Umbilical cord (tissue), 2 donors: Measurements from ENCODE around the gene JAK3. TPM values are rescaled to one million over a fixed set of nuclear protein-coding genes. Genes with fewer than 3 reads are reported as not detected.

Experiments used
- DNase-seq: peaks from one replicate; pipeline ENCODE4 v3.0.0-alpha.2; 2015; ENCODE audit warnings: low spot score
- total RNA-seq: library from RNA; depleted of rRNA; stranded (reverse); fragments of >200 nt; gene quantifications from one replicate; pipeline ENCODE4 v1.2.3, GENCODE V29; 2014; ENCODE audit warnings: low replicate concordance; ENCODE audit not compliant: insufficient read depth

The JAK3 gene
- total RNA-seq, 1 donor from 2014 or later, result 32.7 TPM

DNA sequence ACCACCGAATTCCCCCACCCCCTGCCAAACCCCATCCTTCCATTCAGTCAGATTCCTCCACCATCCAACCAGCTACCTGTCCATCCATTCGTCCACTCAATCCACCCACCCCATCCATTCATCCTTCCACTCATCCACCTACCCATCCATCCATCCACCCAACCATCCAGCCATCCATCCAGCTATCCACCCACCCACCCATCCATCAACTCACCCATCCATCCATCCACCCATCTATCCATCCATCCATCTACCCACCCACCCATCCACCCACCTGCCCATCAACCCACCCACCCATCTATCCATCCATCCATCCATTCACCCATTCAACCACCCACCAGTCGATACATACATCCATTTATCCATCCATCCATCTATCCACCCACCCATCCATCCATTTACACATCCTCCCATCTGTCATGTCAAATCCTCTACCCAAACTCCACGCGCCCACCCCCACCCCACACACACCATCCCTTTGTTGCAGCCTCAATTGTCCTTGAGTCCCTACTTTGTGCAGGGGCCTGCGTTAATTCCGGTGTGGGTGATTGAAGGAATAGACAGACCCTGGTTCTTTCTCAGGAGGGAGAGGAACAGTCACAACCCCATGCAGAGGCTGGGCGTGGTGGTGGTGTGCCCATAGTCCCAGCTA, 18.7 kb upstream of the JAK3 start:
- no peak for DNase-seq

DNA sequence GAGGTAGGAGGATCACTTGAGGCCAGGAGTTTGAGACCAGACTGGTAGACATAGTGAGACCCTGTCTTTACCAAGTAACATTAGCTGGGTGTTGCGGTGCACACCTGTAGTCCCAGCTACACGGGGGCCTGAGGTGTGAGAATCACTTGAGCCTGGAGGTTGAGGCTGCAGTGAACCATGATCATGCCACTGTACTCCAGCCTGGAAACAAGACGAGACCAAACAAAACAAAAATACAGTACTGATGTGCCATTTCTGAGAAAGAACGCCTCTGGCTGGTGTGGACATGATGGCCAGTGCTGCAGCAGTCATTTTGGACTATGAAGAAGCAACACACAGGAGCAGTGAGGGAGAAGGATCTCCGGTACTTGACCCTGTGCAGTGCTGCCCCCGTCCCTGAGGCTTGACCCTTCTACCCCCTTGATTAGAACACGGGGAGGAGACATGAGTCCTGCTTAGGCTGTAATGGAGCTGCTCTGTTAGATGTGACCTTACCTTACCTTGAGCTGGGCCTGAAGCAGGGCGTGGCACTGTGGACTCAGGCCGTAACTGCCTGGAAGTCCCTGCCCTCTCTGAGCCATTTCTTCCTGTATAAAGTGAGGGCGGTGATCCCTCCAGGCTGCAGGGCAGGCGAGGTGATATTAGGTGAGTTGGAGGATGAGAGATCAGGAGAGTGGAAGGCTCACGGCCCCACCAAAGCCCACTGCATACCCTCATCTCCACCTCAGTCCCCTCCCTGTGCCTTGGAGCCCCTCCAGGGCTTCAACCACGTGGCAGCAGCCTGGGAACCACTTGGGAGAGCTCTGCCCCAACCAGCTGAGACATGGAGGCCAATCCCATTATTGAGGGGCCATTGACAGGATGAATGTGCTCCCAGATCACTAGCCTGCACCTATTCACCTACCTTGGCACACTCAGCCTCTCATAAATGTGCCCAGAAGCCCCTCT, 17.9 kb upstream of the JAK3 start:
- DNase-seq, result no peak

DNA sequence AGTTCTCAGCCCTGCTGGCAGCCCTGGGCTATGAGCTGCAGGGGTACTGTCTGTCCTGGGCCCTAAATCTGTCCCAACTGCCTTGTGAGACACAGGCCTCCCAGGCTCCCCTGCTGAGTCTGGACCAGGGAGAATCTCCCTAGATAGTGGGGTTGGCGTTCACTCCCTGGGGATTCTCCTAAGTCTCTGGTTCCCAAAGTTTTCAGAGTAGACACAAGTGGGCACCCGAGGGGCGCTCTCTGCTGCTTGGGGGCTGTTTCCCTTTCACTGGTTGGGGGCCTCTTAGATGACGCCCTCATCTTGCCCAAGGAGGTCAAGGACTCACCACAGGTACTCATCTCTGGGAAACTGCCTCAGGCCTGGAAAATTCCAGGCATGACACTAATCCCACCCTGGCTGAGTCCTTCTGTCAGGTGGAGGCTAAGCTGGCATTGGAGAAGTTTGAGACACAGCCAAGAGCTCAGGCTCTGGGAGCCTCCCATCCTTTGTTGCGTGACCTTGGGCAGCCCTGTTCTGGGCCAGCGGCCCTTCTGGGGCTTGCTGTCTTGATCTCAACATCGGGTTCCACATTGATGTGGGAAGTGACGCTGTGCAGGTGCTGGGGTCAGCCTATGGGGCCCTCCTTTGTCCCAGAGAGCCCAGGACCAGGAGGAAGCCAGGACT, 15.9 kb upstream of the JAK3 start:
- no peak for DNase-seq

DNA sequence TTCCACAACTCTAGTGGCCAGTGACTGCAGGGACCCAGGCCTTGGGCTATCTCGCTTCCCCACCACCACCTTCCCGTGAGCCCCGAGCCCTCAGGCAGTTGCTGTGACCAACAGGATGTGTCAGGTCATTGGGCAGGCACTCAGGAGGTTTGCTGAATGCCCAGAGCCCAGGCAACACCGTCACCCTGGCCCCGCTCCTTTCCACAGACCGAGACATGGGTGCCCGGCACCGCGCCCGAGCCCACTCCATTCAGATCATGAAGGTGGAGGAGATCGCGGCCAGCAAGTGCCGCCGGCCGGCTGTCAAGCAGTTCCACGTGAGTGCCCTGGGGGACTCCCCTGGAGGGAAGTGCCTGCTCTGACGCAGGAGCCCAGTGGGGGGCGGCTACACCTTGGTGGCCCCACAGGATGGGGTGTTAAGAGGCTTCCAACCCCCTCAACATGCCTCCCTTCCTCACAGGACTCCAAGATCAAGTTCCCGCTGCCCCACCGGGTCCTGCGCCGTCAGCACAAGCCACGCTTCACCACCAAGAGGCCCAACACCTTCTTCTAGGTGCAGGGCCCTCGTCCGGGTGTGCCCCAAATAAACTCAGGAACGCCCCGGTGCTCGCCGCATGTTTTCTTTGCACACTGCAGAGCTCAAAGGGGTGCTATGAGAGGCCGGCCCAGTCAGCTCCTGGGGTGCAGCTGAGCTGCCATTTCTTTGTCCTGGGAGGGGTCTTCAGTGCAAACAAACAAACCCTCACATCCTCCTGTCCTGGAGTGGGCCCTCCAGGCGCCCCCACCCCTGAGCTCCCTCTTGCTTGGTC, 15.1 kb upstream of the JAK3 start:
- no peak for DNase-seq

DNA sequence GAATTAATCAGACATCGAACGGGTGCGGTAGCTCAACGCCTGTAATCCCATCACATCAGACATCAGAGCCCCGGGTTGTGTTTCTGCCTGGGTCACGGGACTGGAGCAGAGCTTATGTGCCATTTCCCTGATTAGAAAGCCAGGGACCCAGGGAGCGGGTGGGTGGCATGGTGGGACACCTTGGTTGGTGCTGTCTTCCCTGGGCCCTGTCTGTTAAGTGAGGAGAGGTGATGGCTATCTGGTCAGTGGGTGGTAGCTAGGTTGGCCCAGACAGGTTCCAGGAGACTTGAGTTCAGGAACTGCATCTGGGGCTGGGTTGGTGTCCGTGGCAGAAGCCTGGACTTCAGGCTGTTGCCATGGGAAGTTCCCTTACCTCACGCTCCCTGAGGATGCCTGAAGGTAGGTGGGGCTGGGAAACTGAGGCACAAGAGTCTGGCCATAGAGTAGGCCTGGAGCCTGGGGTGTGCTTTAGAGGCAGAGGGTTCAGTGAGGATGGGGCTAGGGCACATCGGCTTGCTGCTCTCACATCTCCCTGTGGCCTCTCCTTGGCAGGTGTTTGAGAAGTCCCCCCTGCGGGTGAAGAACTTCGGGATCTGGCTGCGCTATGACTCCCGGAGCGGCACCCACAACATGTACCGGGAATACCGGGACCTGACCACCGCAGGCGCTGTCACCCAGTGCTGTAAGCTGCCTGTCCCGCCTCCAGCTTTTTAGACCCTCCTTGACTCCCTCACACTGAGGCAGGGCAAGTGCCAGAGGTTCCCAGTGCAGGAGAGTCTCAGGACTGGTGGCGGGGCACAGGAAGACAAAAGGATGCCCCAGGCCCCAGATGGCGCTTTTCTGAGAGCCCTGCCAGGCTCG, 14.0 kb upstream of the JAK3 start:
- no peak for DNase-seq

DNA sequence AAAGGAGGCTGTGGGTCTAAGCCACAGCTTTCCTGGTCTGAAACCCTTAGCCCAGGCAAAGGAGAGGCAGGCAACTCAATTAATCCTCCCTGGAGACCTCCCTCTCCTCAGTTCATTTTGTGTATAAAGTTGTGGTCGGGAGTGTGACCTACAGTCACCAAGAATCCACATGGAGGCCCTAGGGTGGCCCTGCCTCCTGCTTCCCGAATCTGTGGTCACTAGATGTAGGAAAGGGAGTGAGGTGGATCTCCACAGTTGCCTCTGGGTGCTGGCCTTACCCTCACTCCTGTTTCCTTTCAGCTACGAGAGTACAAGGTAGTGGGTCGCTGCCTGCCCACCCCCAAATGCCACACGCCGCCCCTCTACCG, 13.2 kb upstream of the JAK3 start:
- no peak for DNase-seq

DNA sequence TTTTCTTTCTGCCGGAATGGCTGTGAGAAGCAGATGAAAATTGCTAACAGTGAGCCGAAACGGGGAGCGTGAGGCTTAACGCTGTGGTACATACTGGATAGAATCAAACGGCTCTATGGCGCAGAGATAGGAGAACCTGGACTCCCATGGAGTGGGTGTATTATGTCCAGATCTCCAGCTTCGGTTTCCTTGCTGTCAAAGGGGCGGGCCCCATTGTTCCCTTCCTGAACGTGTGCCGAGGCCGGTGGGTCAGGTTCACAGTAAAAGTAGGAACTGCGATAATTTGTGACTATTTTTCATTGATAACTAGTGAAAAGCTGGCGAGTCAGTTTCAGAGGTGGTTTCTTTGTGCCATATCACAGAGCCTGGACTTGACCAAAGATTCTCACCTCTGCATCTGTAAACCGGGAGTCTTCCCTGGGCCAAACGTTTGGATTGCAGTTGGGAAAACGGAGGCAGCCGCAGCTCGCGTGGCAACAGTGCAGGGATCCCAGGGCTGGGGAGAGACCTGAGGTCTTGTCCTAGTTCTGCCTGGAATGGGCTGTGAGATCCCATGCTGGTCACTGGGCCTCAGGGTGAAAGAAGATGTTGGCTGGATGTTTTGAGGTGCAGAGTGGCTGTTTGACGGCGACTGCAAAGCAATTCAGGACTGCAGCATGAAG, 12.7 kb upstream of the JAK3 start:
- no peak for DNase-seq

DNA sequence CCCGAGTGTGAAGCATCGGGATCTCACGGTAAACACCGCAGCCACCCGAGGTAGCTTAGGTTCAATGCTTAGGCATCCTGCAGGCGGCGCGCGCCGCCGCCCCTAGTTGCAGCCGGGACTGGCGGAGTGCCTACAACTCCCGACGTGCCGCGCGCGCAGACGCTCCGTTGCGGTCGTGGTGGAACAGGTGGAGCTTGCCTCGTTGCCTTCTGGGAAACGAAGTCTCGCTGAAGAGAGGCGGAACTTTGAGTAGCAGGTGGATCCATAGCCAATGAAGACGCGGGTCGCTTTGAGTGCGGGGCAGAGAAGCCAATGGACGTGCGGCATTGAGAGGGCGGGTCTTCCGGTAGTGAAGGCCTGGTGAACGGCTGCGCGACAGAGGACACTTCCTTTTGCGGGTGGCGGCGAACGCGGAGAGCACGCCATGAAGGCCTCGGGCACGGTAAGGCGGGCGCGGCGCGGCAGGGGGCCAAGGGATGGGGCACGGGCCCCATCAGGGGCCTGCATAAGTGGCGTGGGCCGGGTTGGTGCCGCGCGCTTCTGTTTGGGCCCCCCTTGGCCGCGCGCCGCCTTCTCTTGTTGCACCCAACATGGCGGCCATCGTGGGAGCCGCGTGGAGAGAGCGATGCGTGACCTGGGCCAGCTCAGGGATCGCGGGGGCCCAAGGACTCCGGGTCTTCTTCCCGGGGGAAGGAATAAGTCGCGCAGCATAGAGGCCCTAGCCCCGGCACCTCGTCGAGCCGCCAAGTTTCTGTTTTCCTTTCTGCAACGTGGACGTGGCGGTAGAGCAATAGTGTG, 11.9 kb upstream of the JAK3 start, which contains the start of gene RPL18A:
RPL18A (plus strand) TSS at position 378 of the 798 bp plus-strand sequence; CDS start at position 425, 47 bp downstream.
- DNase-seq, result peak; percentile 100

DNA sequence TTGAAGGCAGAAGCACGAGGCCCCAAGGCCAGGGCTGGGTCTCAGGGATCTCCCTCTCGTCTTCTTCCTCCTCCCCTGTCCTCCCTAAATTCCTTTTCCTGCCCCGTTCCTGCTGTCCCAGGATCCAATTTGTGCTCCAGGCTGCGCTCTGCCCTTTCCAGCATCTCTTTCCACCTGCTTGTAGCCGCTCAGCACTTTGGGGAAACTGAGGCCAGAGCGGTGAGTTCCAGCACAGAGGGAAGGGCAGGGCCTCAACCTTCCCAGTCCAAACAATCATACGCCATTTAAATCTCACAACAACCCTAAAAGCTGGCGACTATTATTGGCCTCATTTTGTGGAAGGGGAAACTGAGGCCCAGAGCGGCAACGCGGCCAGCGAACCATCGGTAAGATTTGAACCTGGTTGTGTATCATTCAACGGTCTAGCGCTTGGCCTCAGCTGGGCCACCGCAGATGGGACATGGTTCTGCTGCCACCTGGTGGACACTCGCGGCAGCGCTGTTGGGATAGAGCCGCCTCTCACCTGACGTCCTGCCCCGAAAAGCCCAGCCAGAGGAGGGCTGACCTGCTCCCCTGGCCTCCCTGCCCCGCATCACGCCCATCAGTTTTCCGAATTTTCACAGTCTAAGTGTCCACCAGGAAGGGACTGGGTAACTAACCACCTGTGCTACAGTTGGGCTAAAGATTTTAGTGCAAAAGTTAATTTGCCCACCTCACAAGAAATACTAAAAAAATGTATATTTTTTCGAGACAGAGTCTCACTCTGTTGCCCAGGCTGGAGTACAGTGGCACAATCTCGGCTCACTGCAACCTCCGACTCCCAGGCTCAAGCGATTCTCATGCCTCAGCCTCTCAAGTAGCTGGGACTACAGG, 7.7 kb upstream of the JAK3 start:
- DNase-seq, result peak; percentile 72

DNA sequence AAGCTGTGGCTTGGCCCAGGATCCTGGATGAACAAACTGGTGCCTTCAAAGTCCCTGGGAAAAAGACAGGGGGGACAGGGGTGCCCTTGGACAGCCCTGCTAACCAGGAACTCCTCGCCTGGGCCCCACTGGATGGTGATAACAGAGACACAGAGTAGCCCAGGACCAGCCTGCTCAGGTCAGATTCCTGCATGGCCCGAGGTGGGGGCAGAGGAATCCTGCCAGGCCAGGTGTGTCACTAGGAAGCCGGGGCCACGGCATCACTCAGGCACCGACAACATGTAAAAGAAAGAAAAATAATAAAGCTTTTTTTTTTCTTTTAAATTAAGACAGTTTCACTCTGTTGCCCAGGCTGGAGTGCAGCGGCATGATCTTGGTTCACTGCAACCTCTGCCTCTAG, 6.3 kb upstream of the JAK3 start:
- no peak for DNase-seq

DNA sequence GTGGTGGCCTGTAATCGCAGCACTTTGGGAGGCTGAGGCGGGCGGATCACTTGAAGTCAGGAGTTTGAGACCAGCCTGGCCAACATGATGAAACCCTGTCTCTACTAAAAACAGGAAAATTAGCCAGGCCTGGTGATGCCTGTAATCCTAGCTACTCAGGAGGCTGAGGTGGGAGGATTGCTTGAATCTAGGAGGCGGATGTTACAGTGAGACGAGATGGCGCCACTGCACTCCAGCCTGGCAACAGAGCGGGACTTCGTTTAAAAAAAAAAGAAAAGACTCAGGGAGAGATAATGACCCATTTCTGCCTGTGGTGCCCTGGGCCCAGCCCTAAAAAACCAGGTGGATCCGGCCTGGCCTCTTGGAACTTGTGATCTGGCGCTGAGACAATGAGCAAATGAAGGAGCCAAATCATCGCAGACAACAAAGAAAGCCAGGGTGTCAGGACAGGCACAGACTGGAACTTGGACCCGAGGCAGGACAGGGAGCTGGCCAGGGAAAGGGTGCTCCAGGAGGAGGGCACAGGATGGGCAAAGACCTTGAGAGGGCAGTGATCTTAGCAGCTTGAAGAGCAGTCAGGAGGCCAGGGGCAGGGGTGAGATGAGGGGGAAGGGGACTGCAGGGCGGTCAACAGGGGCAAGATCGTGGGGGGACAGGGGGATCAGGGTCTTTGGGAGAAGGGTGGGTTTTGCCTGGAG, 962 bp upstream of the JAK3 start:
- no peak for DNase-seq

DNA sequence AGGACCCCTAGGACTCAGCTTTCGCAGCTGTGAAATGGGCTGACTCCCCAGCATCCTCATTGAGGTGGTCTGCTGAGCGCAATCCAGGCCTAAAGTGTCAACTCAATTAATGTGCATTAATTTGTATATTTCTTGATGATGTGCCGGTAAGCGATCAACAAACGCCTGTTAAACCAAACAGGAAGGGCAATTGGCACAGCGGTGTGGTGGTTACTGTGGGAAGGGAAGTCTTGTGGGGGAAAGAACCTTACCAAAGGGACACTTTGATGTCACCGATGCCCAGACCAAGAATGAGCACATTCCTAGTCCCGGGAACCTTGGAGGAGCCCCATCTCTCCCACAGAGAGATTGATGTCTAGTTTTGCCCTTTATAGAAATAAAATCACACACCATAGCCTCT, 1.6 kb downstream of the JAK3 start:
- no peak for DNase-seq

DNA sequence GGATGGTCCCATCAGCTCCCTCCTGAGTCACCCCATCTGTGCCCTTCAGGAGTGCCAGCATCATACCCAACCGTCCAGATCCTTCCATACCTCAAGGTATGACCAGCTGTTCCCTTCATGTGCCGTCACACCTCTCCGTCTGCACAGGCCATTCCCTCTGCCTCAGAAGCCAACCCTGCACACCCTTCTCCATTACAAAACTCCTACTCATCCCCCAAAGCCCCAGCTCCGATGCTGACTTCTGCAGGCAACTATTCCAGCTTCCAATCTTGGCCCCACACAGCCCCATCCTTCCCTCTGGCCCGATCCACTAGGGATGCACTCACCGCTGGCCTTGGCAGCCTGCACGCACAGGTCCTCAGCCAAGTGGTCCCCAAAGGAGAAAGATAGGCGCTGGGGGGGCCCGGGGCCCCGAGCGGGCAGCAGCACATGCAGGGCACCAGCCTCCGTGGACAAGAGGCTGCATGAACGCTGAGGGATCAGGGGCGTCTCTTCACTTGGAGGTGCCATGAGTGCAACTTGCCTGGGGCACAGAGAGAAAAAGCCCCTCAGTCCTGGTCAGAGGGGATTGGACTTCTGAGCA, 3.8 kb downstream of the JAK3 start:
- DNase-seq, result no peak

DNA sequence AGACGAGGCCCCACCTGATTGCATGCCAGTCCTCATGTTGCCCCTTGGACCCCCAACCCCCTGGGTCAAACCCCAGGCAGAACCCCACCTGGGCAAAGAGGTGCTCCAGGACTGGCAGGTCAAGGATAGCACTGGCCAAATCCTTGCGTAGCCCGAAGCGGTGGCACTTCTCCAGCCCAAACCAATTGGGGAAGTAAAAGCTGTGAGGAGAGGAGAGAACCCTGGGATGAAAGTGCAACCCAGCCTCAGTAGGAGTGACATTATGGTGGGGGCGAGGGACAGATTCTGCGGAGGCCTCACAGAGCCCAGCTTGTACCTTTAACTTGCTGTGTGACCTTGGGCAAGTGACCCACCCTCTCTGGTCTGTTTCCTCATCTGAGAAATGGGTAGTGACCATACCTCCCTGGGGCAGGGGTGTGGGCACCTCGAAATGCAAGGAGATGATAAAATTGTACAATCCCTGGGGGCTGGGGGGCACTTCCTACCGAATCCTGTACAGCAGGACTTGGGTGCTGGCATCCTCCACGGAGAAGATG, 4.4 kb downstream of the JAK3 start:
- no peak for DNase-seq

DNA sequence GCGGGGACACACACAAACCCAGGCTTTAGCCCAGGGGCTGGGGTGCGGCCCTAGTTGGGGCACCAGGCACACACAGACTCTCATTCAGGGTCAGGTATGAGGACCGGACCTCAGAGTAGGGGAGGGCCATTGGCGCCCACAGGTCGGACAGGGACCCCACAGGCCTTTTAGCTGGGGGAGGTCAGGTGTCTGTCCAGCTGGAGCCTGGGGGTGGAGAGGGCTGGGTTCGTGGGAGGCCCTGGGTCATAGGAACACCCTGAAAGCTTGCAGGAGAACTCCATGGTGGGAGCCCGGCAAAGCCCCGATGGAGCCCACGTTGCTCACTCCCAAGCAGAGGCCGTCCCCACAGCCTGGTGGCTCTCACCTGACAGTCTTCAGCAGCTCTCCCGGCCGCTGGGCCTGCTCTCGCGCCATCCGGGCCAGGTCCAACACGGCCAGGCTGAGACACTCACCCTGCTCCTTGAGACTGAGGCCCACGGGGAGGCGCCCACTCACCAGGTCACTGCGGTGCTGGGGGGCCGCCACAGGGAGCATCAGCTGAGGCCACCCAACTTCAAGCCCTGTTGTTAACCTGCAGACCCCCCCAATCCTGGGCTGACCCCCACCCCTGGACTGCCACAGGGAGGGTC, 5.0 kb downstream of the JAK3 start:
- no peak for DNase-seq
